Esophagus muscularis mucosa (tissue), 4 donors: ENCODE results near the gene ZNF831.

Experiments used
- EP300 ChIP-seq: sonication (generic); formaldehyde crosslinking; IDR thresholded peaks from one replicate; pipeline ENCODE4 v1.6.1; 2017; ENCODE audit warnings: antibody characterized with exemption
- POLR2A ChIP-seq: fragments of 450-650 bp; IDR thresholded peaks from one replicate; pipeline ENCODE4 v1.6.1; 2017; ENCODE audit warnings: antibody characterized with exemption, moderate library complexity, mild to moderate bottlenecking, low read depth
- POLR2AphosphoS5 ChIP-seq, 2 donors: sonication (generic); formaldehyde crosslinking; IDR thresholded peaks; one replicate each; pipeline ENCODE4 v1.6.1; 2017; ENCODE audit warnings: antibody characterized with exemption in 2 of 2
- TF ChIP-seq, protein P1 (sequence below), 3 experiments: fragments of 200-600 bp in 2 of 3; fragments of 450-650 bp in 1 of 3; sonication (generic) in 2 of 3; IDR thresholded peaks; one replicate each; pipeline ENCODE4 v1.5.1; 2017 to 2019; ENCODE audit warnings: antibody characterized with exemption in 3 of 3, mild to moderate bottlenecking in 2 of 3, moderate library complexity in 1 of 3

DNA sequence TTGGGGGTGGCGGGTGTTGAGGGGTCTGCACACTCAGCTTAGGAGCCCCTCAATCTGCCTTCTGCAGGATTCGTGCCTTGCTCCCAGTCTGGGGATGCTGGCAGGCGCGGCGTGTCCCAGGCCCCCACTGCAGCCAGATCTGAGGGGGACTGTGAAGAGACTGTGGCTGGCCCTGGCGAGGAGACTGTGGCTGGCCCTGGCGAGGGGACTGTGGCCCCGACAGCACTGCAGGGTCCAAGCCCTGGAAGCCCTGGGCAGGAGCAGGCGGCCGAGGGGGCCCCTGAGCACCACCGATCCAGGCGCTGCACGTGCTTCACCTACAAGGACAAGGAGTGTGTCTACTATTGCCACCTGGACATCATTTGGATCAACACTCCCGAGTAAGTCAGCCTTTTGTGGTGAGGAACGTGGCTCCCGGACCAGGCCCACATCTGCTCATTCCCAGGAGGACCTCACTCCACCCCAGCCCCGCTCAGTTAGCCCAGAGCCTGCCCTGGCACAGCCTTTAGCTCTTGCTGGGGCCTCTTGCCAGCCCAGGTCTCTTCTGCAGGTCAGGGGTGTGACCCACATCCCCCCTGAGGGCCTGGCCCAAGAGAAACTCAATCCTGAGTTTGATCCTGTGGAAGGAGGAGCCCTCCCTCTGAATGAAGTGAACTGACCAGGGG, 137.9 kb downstream of the ZNF831 start:
- TF ChIP-seq, protein P1, sequence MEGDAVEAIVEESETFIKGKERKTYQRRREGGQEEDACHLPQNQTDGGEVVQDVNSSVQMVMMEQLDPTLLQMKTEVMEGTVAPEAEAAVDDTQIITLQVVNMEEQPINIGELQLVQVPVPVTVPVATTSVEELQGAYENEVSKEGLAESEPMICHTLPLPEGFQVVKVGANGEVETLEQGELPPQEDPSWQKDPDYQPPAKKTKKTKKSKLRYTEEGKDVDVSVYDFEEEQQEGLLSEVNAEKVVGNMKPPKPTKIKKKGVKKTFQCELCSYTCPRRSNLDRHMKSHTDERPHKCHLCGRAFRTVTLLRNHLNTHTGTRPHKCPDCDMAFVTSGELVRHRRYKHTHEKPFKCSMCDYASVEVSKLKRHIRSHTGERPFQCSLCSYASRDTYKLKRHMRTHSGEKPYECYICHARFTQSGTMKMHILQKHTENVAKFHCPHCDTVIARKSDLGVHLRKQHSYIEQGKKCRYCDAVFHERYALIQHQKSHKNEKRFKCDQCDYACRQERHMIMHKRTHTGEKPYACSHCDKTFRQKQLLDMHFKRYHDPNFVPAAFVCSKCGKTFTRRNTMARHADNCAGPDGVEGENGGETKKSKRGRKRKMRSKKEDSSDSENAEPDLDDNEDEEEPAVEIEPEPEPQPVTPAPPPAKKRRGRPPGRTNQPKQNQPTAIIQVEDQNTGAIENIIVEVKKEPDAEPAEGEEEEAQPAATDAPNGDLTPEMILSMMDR (IDR thresholded peaks at IDR 0.05), result no peak
- TF ChIP-seq POLR2AphosphoS5 (IDR thresholded peaks at IDR 0.05) (no peak), EP300 (no peak), POLR2A (no peak)
